HepG2 (cell line): ENCODE data around the gene GRIK3. TPM values are rescaled to one million over a fixed set of nuclear protein-coding genes. Genes with fewer than 3 reads are reported as not detected.

ENCODE experiments used
- ATAC-seq: fragments of 200-7000 bp; cut with Tn5 transposase; 3 replicates; pipeline ENCODE4 v1.9.1; 2020; ENCODE audit warnings: mild to moderate bottlenecking, moderate library complexity
- BruUV-seq: library from RNA; stranded (reverse); fragments of 400-500 nt; replicated peaks from 2 replicates; lab custom pipeline; 2021; lab: Mats Ljungman, UMichigan
- CTCF ChIA-PET: fragments of 300-600 bp; formaldehyde crosslinking; extraction: SDS; loops from one replicate; lab custom pipeline; 2021; ENCODE audit warnings: low total read pairs, inconsistent platforms, low intra/inter-chr PET ratio; lab: Yijun Ruan, JAX
- POLR2A ChIA-PET: fragments of 350-600 bp; sonication (Branson Sonifier 250); formaldehyde crosslinking; loops from one replicate; lab custom pipeline; 2020; ENCODE audit warnings: antibody characterized with exemption, inconsistent platforms; lab: Yijun Ruan, JAX
- DNase-seq: peaks from one replicate; pipeline ENCODE4 v3.0.0-alpha.2; 2015; ENCODE audit warnings: low spot score
- FAIRE-seq: peaks from 3 replicates; lab custom pipeline; 2011; peaks lifted over from hg19 to GRCh38; lab: Jason Lieb, UNC
- H2AFZ ChIP-seq: one replicate; pipeline ENCODE4 v1.6.1; 2011; ENCODE audit warnings: low read length, inconsistent platforms
- H3K27ac ChIP-seq: fragments of 300-600 bp; 3 replicates; pipeline ENCODE4 v1.8.0; 2011; ENCODE audit warnings: mixed run types, mild to moderate bottlenecking, mixed read lengths, low read length, inconsistent platforms; ENCODE audit not compliant: insufficient read depth; ENCODE audit errors: extremely low read length
- H3K27me3 ChIP-seq, 2 experiments: fragments of 200-600 bp in 1 of 2; 2 replicates in 1 of 2; 3 replicates in 1 of 2; pipeline versions ENCODE4 v1.6.0 to v1.8.0; 2011; ENCODE audit warnings: low read length in 2 of 2, mild to moderate bottlenecking in 2 of 2, moderate library complexity in 2 of 2, inconsistent platforms in 1 of 2; ENCODE audit not compliant: insufficient read depth in 2 of 2, control insufficient read depth in 1 of 2
- H3K36me3 ChIP-seq, 2 experiments: fragments of 200-600 bp in 1 of 2; replicated peaks in 1 of 2; 2 replicates in 1 of 2; 3 replicates in 1 of 2; pipeline versions ENCODE4 v1.5.1 to v1.8.0; 2011; ENCODE audit warnings: low read length in 2 of 2, inconsistent platforms in 1 of 2; ENCODE audit not compliant: insufficient read depth in 2 of 2, control insufficient read depth in 1 of 2
- H3K4me1 ChIP-seq: 2 replicates; pipeline ENCODE4 v1.5.1; 2012; ENCODE audit warnings: low read length, inconsistent platforms; ENCODE audit not compliant: insufficient read depth
- H3K4me2 ChIP-seq: 2 replicates; pipeline ENCODE4 v1.6.0; 2011; ENCODE audit warnings: low read depth, low read length, inconsistent platforms
- H3K4me3 ChIP-seq, 3 experiments: fragments of 200-600 bp in 1 of 3; sonication (generic), shearing (Covaris generic) in 1 of 3; replicated peaks in 1 of 3; 2 replicates each; pipeline ENCODE4 v1.5.1; 2011 to 2016; ENCODE audit warnings: low read length in 3 of 3, inconsistent platforms in 2 of 3, low read depth in 2 of 3, mild to moderate bottlenecking in 2 of 3, control low read depth in 1 of 3, mixed read lengths in 1 of 3; ENCODE audit not compliant: insufficient read depth in 1 of 3
- H3K79me2 ChIP-seq: one replicate; pipeline ENCODE4 v1.6.1; 2011; ENCODE audit warnings: low read length, inconsistent platforms; ENCODE audit not compliant: insufficient read depth
- H3K9ac ChIP-seq: 2 replicates; pipeline ENCODE4 v1.6.0; 2011; ENCODE audit warnings: mild to moderate bottlenecking, low read depth, low read length, inconsistent platforms; ENCODE audit not compliant: insufficient read depth
- H3K9me3 ChIP-seq: 2 replicates; pipeline ENCODE4 v1.5.1; 2012; ENCODE audit warnings: mild to moderate bottlenecking, low read length
- H4K20me1 ChIP-seq: 2 replicates; pipeline ENCODE4 v1.6.0; 2011; ENCODE audit warnings: inconsistent platforms, mild to moderate bottlenecking, low read length, moderate library complexity; ENCODE audit not compliant: insufficient read depth
- GTF3A ChIP-seq: sonication (generic); formaldehyde crosslinking; conservative IDR thresholded peaks from 2 replicates; pipeline ENCODE4 v1.4.0; 2020; ENCODE audit warnings: mild to moderate bottlenecking, missing genetic modification reagents
- KLF11 ChIP-seq: IDR thresholded peaks from 2 replicates; pipeline ENCODE4 v1.6.1; 2016; ENCODE audit warnings: missing compliant biosample characterization
- MED1 ChIP-seq: sonication (generic); formaldehyde crosslinking; IDR thresholded peaks from 2 replicates; pipeline ENCODE4 v1.4.0; 2020; ENCODE audit warnings: missing genetic modification reagents
- MEF2D ChIP-seq: sonication (generic); formaldehyde crosslinking; IDR thresholded peaks from 2 replicates; pipeline ENCODE4 v1.5.1; 2020; ENCODE audit warnings: mild to moderate bottlenecking, missing genetic modification reagents
- MNT ChIP-seq: fragments of 450-650 bp; IDR thresholded peaks from 2 replicates; pipeline ENCODE4 v1.6.1; 2016
- NFYC ChIP-seq: IDR thresholded peaks from 2 replicates; pipeline ENCODE4 v1.6.1; 2016; ENCODE audit warnings: missing genetic modification reagents, missing compliant biosample characterization
- SMC3 ChIP-seq: IDR thresholded peaks from 2 replicates; pipeline ENCODE4 v1.6.1; 2011; ENCODE audit warnings: low read length, improper control_type of control experiment
- TEAD2 ChIP-seq: sonication (generic); formaldehyde crosslinking; IDR thresholded peaks from 2 replicates; pipeline ENCODE4 v1.9.0; 2021; ENCODE audit warnings: missing genetic modification reagents
- ZNF224 ChIP-seq: sonication (generic); formaldehyde crosslinking; IDR thresholded peaks from 2 replicates; pipeline ENCODE4 v1.5.0; 2020; ENCODE audit warnings: mild to moderate bottlenecking, missing genetic modification reagents
- ZNF432 ChIP-seq: sonication (generic); formaldehyde crosslinking; IDR thresholded peaks from 2 replicates; pipeline ENCODE4 v1.5.0; 2020; ENCODE audit warnings: missing genetic modification reagents, mild to moderate bottlenecking, borderline replicate concordance
- WGBS: methylation state at CpG from one replicate; pipeline ENCODE4 v1.1.6; 2017; ENCODE audit warnings: low lambda C conversion rate; 5-methylcytosine and 5-hydroxymethylcytosine counted together
- in situ Hi-C: cut with HindIII; loops from 2 replicates; pipeline ENCODE4 v1.10.0; 2017; ENCODE audit warnings: low pct_unique_long_range_greater_than_20kb; ENCODE audit not compliant: extremely low pct_ligation_motif_present
- intact Hi-C: fragments of 100-400 bp; cut with micrococcal nuclease; formaldehyde crosslinking; loops from one replicate; pipeline ENCODE4 v1.10.0; 2022; ENCODE audit not compliant: unreplicated experiment
- polyA plus RNA-seq, 8 experiments: library from polyadenylated mRNA; depleted of rRNA in 3 of 8; stranded (reverse) in 7 of 8; unstranded in 1 of 8; fragments of >200 nt; fragmentation: Illumina TruSeq in 4 of 8; extraction: Trizol in 4 of 8; gene quantifications; 2 replicates each; pipeline versions ENCODE4 v1.2.1 to v1.2.3, GENCODE V29; 2011 to 2016; ENCODE audit warnings: low read depth in 4 of 8, missing spikeins in 1 of 8, mixed read lengths in 1 of 8; ENCODE audit not compliant: insufficient read depth in 1 of 8
- total RNA-seq, 5 experiments: library from RNA; depleted of rRNA; stranded (reverse); fragments of >200 nt; fragmentation: Illumina TruSeq; extraction: Trizol; gene quantifications; 2 replicates each; pipeline ENCODE4 v1.2.3, GENCODE V29; 2016; ENCODE audit warnings: low read depth in 1 of 5

GRIK3 gene
- total and polyA plus RNA-seq, 2 of the 13 experiments (the other 11 are each of a cell fraction or from before 2014, with no cell fraction given), result not detected

GRCh38 chr1:36836916-36837315, 197.4 kb downstream of the GRIK3 start:
- no peak overlapping the region for H3K4me2 ChIP-seq
- in situ Hi-C loops, result no loop called here
- H3K9ac ChIP-seq, result no peak overlapping the region
- BruUV-seq, result no TSS peak
- ChIA-PET CTCF (no interaction called here), POLR2A (no interaction called here)
- H2AFZ ChIP-seq, result no peak overlapping the region
- H3K9me3 ChIP-seq, result no peaks in the 10 kb centered on the region
- no peak overlapping the region for H3K27ac ChIP-seq
- DNase-seq (no peak), FAIRE-seq (no peak), ATAC-seq (no peak)
- no peaks in the 10 kb centered on the region for H4K20me1 ChIP-seq
- H3K36me3 ChIP-seq, result no peaks in the 10 kb centered on the region
- WGBS, result 0% methylated on average over 3 of the region's 3 CpGs
- TF ChIP-seq KLF11 (CRISPR knock-in tag) (no peak), NFYC (no peak), SMC3 (no peak), TEAD2 (no peak)
- H3K79me2 ChIP-seq, result no peaks in the 10 kb centered on the region
- intact Hi-C loops, result no loop called here
- H3K4me1 ChIP-seq, result no peaks in the 10 kb centered on the region
- H3K27me3 ChIP-seq, result peaks cover 2 to 26% of the 10 kb centered on the region in 2 experiments; a peak in 3 of 5 replicates
- no peak overlapping the region for H3K4me3 ChIP-seq

DNA sequence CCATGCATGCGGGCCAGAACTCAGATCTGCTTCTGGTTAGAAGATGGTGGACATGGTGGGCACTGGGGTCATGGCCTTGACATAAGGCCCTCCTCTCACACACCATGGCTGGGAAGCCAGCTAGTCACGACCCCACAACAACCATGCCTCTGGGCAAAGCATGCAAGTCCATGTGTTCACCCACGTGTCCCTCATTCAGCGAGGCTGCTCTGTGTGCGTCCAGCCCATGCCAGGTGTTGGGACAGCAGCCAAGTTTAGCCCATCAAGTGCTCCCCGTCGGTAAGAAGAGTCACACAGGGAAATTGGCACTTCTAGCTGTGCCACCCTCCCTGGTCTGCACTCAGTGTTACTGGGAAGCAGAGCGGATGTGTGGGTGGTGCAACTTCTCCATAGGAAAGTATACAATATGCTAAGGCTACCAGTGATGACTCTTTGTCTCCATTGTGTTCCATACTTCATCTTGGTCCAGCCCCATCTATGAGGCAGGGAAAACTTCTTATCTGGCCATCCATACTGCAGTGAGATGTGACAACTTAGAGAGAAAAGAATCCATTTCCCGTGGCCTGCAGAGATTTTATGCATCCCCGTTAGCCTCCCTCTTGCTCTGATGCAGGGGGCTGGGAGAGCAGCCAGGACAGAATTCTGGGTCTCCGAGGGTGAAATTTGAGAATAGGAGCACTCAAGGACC, 198.0 kb downstream of the GRIK3 start:
- no peak for TF ChIP-seq ZNF224 (CRISPR knock-in tag)
- peak; percentile 92 for TF ChIP-seq MNT
- no peak for TF ChIP-seq GTF3A (CRISPR knock-in tag)
- no peak for TF ChIP-seq MED1
- no peak for TF ChIP-seq MEF2D (CRISPR knock-in tag)
- TF ChIP-seq ZNF432 (CRISPR knock-in tag), result no peak
- Histone ChIP-seq H3K79me2 (no peaks in the 10 kb centered on the region), H3K4me2 (no peak overlapping the region), H2AFZ (no peak overlapping the region), H3K4me3 (no peak overlapping the region), H4K20me1 (no peaks in the 10 kb centered on the region), H3K4me1 (no peaks in the 10 kb centered on the region), H3K36me3 (no peaks in the 10 kb centered on the region), H3K27ac (no peak overlapping the region), H3K9ac (no peak overlapping the region), H3K9me3 (no peaks in the 10 kb centered on the region), H3K27me3 (peaks cover 2 to 26% of the 10 kb centered on the region in 2 experiments; a peak in 3 of 5 replicates)
- FAIRE-seq (no peak), DNase-seq (no peak), ATAC-seq (no peak)
- no TSS peak for BruUV-seq
- in situ Hi-C loops, result no loop called here
- 0% methylated on average over 2 of the region's 11 CpGs for WGBS
- intact Hi-C loops, result no loop called here
- ChIA-PET POLR2A (no interaction called here), CTCF (no interaction called here)
